Endothelial cell of umbilical vein (primary cell): ENCODE results near the gene DPY19L2.
"Not testable (repeated sequence)": the region's sequence is repeated elsewhere in the genome, so short reads cannot be mapped to it uniquely, and the experiment has no call there.

Experiments
- EZH2 ChIP-seq: IDR thresholded peaks from 2 replicates; pipeline ENCODE4 v1.6.1; 2012; ENCODE audit warnings: borderline replicate concordance, low read depth, mild to moderate bottlenecking, moderate library complexity, low read length, inconsistent platforms; ENCODE audit not compliant: severe bottlenecking
- FOS ChIP-seq: IDR thresholded peaks from 2 replicates; pipeline ENCODE4 v1.6.1; 2011; ENCODE audit warnings: mild to moderate bottlenecking, low read length, moderate library complexity, borderline replicate concordance; ENCODE audit not compliant: insufficient read depth
- GATA2 ChIP-seq: IDR thresholded peaks from 2 replicates; pipeline ENCODE4 v1.7.0; 2011; ENCODE audit warnings: low read depth, mild to moderate bottlenecking, moderate library complexity, mixed read lengths, low read length; ENCODE audit not compliant: insufficient read length, insufficient read depth
- JUN ChIP-seq: IDR thresholded peaks from 2 replicates; pipeline ENCODE4 v1.6.1; 2011; ENCODE audit warnings: borderline replicate concordance, low read depth; ENCODE audit not compliant: insufficient read length, insufficient read depth
- POLR2A ChIP-seq: IDR thresholded peaks from 2 replicates; pipeline ENCODE4 v1.6.1; 2012; ENCODE audit warnings: low read depth, mild to moderate bottlenecking, control low read depth, low read length
- POLR2AphosphoS5 ChIP-seq: IDR thresholded peaks from 2 replicates; pipeline ENCODE4 v1.6.1; 2012; ENCODE audit warnings: low read depth, mild to moderate bottlenecking, control low read depth, low read length, moderate library complexity; ENCODE audit not compliant: insufficient read depth
- TF ChIP-seq, protein P1 (sequence below), 2 donors: IDR thresholded peaks; 1 replicate in 1 of 2; 2 replicates in 1 of 2; pipeline ENCODE4 v1.5.1; 2011; ENCODE audit warnings: low read length in 2 of 2, mild to moderate bottlenecking in 2 of 2, moderate library complexity in 2 of 2, control low read depth in 1 of 2, inconsistent platforms in 1 of 2, low read depth in 1 of 2; ENCODE audit not compliant: insufficient read depth in 1 of 2; ENCODE audit errors: extremely low read depth in 1 of 2
- TF ChIP-seq, protein P2 (sequence below): IDR thresholded peaks from 2 replicates; pipeline ENCODE4 v1.6.1; 2011; ENCODE audit not compliant: insufficient read depth, insufficient read length

GRCh38 chr12:63668800-63669365 is 590 bp upstream of the DPY19L2 start:
- TF ChIP-seq, protein P1, sequence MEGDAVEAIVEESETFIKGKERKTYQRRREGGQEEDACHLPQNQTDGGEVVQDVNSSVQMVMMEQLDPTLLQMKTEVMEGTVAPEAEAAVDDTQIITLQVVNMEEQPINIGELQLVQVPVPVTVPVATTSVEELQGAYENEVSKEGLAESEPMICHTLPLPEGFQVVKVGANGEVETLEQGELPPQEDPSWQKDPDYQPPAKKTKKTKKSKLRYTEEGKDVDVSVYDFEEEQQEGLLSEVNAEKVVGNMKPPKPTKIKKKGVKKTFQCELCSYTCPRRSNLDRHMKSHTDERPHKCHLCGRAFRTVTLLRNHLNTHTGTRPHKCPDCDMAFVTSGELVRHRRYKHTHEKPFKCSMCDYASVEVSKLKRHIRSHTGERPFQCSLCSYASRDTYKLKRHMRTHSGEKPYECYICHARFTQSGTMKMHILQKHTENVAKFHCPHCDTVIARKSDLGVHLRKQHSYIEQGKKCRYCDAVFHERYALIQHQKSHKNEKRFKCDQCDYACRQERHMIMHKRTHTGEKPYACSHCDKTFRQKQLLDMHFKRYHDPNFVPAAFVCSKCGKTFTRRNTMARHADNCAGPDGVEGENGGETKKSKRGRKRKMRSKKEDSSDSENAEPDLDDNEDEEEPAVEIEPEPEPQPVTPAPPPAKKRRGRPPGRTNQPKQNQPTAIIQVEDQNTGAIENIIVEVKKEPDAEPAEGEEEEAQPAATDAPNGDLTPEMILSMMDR (IDR thresholded peaks at IDR 0.05; ENCODE audit: extremely low read depth in 1 of 2, insufficient read depth in 1 of 2, low read depth in 1 of 2, low read length in 2 of 2), result not testable (repeated sequence)
- not testable (repeated sequence) for TF ChIP-seq POLR2A, EZH2, POLR2AphosphoS5, JUN, GATA2, FOS
- TF ChIP-seq, protein P2, sequence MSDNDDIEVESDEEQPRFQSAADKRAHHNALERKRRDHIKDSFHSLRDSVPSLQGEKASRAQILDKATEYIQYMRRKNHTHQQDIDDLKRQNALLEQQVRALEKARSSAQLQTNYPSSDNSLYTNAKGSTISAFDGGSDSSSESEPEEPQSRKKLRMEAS, result not testable (repeated sequence)
